Measurements from ENCODE around the gene CDKN1A. TPM values are rescaled to one million over a fixed set of nuclear protein-coding genes. Genes with fewer than 3 reads are reported as not detected.
A peak's percentile ranks its signal among the peaks of the same experiment; 100 is the strongest.
"Not testable (repeated sequence)": the region's sequence is repeated elsewhere in the genome, so short reads cannot be mapped to it uniquely, and the experiment has no call there.

The CDKN1A gene
- total RNA-seq, 1 donor from 2014 or later: 1,168 TPM

GRCh38 chr6:36701401-36701991, 23.0 kb downstream of the CDKN1A start:
- Histone ChIP-seq H3K27me3 (ENCODE audit: control insufficient read depth, insufficient read depth, low read length) (no peaks in the 10 kb centered on the region), H3K4me3 (ENCODE audit: low read depth, low read length) (no peak overlapping the region), H3K36me3 (ENCODE audit: control insufficient read depth, insufficient read depth, low read length) (no peaks in the 10 kb centered on the region)
- no peak for DNase-seq (ENCODE audit: low read depth)
- TF ChIP-seq CTCF (IDR thresholded peaks at IDR 0.05; ENCODE audit: insufficient read depth, low read length, poor library complexity, severe bottlenecking): peak; percentile 23

- Histone ChIP-seq H3K27me3 (ENCODE audit: control insufficient read depth, insufficient read depth, low read length) (no peaks in the 10 kb centered on the region), H3K4me3 (ENCODE audit: low read depth, low read length) (no peak overlapping the region), H3K36me3 (ENCODE audit: control insufficient read depth, insufficient read depth, low read length) (no peaks in the 10 kb centered on the region)
- DNase-seq (ENCODE audit: low read depth): no peak
- TF ChIP-seq CTCF (IDR thresholded peaks at IDR 0.05; ENCODE audit: insufficient read depth, low read length, poor library complexity, severe bottlenecking): no peak
Observed at GRCh38 chr6:36702656-36703055, 24.1 kb downstream of the CDKN1A start.

- Histone ChIP-seq H3K36me3 (ENCODE audit: control insufficient read depth, insufficient read depth, low read length) (no peaks in the 10 kb centered on the region), H3K4me3 (ENCODE audit: low read depth, low read length) (no peak overlapping the region), H3K27me3 (ENCODE audit: control insufficient read depth, insufficient read depth, low read length) (no peaks in the 10 kb centered on the region)
- no peak for DNase-seq (ENCODE audit: low read depth)
- no peak for TF ChIP-seq CTCF (IDR thresholded peaks at IDR 0.05; ENCODE audit: insufficient read depth, low read length, poor library complexity, severe bottlenecking)
Observed at GRCh38 chr6:36703081-36703606, 24.6 kb downstream of the CDKN1A start.

- Histone ChIP-seq H3K27me3 (ENCODE audit: control insufficient read depth, insufficient read depth, low read length) (no peaks in the 10 kb centered on the region), H3K36me3 (ENCODE audit: control insufficient read depth, insufficient read depth, low read length) (no peaks in the 10 kb centered on the region), H3K4me3 (ENCODE audit: low read depth, low read length) (no peak overlapping the region)
- no peak for DNase-seq (ENCODE audit: low read depth)
- TF ChIP-seq CTCF (IDR thresholded peaks at IDR 0.05; ENCODE audit: insufficient read depth, low read length, poor library complexity, severe bottlenecking): no peak
Observed at GRCh38 chr6:36703982-36704381, 25.5 kb downstream of the CDKN1A start.

- DNase-seq (ENCODE audit: low read depth); H3K27me3 ChIP-seq (ENCODE audit: control insufficient read depth, insufficient read depth, low read length); H3K4me3 ChIP-seq (ENCODE audit: low read depth, low read length); H3K36me3 ChIP-seq (ENCODE audit: control insufficient read depth, insufficient read depth, low read length): not testable (repeated sequence)
Observed at GRCh38 chr6:36704961-36705577, 26.6 kb downstream of the CDKN1A start.

GRCh38 chr6:36706339-36706738, 27.8 kb downstream of the CDKN1A start:
- Histone ChIP-seq H3K36me3 (ENCODE audit: control insufficient read depth, insufficient read depth, low read length) (no peaks in the 10 kb centered on the region), H3K4me3 (ENCODE audit: low read depth, low read length) (no peak overlapping the region), H3K27me3 (ENCODE audit: control insufficient read depth, insufficient read depth, low read length) (no peaks in the 10 kb centered on the region)
- no peak for DNase-seq (ENCODE audit: low read depth)
- no peak for TF ChIP-seq CTCF (IDR thresholded peaks at IDR 0.05; ENCODE audit: insufficient read depth, low read length, poor library complexity, severe bottlenecking)
